MM.1S (cell line): ENCODE measurements around the gene TEP1.

ENCODE experiments used
- EZH2 ChIP-seq: fragments of 300-600 bp; sonication (generic); optimal IDR thresholded peaks from 2 replicates; pipeline ENCODE3; 2017; ENCODE audit warnings: low read depth, mild to moderate bottlenecking, antibody characterized with exemption, low read length, mixed read lengths
- EZH2phosphoT487 ChIP-seq: fragments of 300-600 bp; sonication (generic); IDR thresholded peaks from 2 replicates; pipeline ENCODE4 v1.6.1; 2018; ENCODE audit warnings: antibody characterized with exemption, low read length

DNA sequence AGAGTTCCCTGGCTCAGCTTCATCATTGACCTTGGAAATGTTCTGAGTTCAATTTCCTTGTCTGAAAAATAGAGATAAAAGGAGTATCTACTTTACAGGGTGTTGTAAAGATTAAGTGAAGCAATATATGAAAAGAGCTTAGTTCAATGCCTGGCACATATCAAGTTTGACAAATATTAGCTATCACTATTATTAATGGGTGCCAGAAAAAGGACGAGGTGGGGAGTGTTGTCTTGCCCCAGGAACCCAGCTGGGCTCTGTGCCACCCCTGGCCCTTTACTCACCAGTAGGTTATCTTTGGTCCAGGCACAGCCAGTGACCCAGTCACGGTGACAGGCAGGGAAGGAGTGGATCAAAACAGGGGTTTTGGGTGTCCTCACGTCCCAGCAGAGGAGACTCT, 37.8 kb downstream of the TEP1 start:
- no peak for TF ChIP-seq EZH2
- TF ChIP-seq EZH2phosphoT487: no peak
